GM18498 (cell line): ENCODE results near the gene PBX4.

ENCODE experiments used
- ATAC-seq: cut with Tn5 transposase; IDR thresholded peaks from one replicate; pipeline ENCODE4 v1.9.1; 2021; ENCODE audit warnings: mild to moderate bottlenecking, moderate library complexity; ENCODE audit not compliant: unreplicated experiment

The PBX4 gene

DNA sequence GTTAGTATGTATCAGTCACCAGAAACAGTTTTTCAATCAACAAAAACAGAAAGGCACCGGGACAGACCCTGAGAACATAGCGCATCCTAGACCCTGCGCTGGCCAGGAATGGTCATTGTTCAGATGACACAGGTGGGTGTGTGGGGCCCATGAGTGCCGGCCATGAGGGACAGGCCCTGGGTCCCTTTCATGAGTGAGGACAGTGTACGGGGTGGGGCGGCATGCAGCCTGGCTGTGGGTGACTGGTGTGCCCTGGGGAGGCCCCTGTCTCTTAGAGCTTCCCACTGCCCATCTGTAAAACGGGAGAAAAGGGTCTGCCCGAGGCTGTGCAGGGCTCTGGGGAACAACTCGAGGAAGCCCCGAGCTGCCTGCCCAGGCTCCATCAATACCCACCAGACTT lies 25.8 kb downstream of the PBX4 start:
- no peak for ATAC-seq

DNA sequence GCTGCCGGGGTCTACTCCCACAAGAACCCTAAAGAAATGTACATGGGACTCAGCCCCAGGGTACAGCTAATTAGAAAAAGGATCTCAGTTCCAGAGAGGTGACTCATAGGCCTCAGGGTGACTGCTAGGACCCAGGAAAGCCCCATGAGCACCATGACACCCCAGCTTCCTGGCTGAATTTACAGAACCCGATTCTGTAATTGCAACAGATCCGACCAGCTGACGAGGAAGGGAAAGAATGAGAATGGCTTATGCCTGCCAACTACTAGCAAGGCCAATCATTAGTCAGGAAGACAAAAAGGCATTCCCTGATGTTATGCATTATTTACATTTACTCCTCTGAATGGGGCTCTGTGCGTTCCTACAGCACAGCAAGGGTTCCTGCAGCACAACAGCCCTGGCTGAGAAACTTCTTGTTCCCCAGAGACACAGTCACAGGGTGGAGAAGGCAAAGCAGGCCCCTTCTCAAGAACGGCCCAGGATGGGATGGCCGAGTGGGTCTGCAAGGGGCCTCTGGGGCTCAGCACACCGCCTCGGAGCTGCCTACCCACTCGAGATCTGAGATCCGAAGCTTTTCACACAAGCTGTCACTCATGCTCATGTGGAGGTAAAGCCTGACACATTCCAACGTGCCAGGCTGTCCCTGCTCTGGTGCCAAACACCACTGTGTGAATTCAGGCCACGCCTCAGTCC lies 27.2 kb downstream of the PBX4 start:
- ATAC-seq = no peak

DNA sequence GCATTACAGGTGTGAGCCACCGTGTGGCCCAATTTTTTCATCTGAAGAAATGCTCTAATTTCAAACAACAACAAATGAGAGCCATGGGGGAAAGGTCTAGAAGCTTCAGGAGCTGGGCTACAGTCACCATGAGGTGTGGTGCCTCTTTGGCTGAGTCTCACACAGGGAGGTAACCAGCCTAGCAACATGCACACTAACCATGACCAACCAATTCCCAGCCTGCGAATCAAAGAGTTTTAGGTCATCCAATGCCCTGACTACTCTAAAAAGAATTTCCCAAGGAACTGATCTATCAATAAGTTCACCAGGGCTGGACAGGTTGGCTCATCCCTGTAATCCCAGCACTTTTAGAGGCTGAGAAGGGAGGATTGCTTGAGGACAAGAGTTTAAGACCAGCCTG lies 29.9 kb downstream of the PBX4 start:
- ATAC-seq = no peak

DNA sequence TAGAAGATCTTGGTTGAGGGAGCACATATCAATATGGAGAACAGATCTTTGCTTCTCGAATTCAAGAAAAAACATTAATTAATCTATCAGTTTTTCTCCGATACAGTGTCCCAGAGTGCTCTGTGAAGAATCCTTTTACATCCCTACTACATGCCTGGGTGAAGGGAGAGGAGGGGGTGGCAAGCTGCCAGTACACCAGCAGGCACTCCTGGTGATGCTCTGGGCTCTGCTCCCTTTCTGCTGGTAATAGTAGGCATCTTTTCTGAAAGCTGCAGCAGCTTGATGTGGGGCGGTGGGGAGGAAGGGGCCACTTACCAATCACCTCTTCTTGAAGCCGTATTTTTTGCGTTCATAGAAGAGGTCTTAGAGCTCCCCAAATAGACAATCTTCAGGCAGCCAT lies 30.7 kb downstream of the PBX4 start:
- ATAC-seq = no peak

DNA sequence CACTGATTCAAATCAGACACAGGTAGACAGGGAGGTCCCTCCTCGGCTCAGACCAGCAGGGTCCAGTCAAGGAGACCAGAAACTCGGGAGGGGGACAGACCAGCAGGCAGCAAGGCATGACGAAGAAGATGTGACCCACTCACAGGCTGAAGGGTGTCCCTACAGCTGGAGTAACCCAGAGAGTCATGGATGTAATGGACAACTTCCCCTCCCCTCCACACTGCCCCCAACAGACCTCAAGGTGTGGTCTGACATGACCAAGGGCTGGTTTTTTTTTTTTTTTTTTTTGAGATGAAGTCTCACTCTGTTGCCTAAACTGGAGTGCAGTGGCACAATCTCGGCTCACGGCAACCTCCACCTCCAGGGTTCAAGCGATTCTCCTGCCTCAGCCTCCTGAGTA lies 34.1 kb downstream of the PBX4 start:
- no peak for ATAC-seq

DNA sequence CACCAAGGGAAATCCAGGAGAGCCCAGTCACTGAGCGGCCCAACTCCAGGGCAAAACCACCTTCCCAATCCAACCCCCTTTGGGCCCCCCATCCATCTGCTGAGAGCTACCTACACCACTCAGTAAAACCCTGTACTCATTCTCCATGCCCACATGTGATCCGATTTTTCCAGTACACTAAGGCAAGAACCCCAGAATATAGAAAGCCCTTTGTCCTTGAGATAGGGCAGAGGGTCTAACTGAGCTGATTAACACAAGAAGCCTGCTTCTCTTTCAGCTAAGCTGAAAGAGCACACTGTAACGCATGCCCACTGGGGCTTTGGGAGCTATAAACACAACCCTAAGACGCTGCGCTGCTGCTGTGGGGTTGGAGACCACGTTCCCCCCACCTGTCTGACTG lies 36.0 kb downstream of the PBX4 start:
- no peak for ATAC-seq

DNA sequence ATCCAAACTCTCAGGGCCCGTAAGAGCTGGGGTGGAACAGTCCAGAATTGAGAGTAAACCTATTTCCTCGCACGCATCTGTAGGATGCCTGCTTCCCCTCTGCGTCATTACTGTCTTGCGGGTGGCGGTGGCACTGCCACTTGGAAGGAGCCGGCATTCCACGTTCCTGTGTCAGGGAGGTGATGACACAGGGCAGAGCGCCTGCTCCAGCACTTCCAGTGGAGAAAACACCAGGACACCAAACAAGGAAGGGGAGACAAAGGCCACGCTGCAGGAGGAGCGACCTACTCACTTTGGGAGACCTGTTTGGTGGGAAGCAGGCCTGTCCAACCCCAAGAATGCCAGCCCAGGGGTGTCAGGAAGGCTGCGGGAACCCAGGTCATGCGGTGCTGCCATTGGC lies 37.1 kb downstream of the PBX4 start:
- no peak for ATAC-seq

DNA sequence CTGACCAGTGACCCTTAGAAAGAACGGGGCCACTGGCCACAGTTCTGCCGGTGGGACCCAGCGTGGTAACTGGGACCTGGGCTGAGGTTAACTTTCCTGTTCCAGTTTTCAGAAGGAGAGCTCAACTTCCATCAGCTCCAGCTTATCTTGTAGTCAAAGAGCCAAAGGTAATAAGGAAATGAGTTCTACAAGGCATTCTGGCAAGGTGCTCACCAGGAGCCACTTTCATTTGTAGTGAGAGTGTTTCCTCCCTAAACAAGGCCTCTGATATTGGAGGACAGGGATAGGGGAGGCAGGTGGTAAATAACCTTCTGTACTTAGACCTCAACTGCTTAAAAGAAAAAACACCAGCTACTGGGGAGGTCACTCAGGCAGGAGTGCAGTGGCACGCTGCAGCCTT lies 38.1 kb downstream of the PBX4 start:
- no peak for ATAC-seq

DNA sequence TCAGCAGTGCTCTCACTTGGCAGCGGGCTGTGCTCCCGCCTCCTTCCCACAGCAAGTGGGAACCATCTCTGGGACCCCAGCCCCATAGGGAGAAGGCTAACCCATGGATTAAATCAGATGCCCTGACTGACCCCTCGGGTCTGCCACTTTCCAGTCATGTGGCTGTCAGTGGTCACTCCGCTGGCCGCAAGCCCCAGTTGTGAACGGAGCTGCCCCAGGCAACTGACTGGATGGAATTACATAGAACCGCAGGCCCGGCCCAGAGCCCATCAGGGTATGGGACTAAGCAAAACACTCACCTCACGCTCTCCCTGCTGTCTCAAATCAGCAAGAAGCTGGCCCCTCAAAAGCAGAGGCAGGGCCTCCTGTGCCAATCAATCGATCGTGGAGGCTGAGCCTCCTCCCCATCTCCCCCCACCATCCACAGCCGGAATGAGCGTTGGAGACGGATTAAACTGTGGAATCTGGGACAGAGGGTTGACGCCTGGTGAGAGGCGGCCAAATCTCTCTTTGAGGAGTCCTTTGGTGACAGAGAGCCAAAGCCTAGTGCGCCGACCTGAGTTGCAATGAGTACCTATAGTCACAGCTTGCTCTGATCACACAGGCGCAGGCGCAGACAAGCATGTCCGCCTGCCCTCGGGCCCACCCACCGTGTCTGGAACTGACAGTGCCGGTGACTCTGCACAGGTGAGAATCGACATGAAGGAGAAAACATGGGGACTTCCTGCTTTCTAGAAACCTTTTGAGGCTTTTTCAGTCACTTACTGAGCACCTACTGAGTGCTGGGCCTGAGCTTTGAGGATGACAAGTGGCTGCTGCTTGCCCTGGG lies 38.7 kb downstream of the PBX4 start:
- no peak for ATAC-seq

DNA sequence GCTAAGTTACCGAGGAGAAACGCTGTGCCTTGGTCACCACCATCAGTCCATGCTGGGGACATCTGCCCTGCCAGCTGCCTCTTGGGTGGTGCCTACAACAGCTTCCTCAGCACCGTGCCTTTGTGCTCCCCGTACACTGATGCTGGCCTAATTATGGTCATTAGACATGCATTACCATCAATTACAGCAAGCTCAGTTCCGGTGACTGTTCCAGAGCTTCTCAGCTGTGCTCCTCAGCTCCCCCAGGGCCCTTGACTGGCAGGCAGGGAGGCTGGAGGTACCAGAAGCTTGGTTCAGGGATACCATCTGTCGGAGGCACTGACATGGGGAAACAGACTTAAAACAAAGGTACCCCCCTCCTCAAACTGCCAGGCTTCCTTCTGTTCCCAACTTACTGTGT lies 40.2 kb downstream of the PBX4 start:
- no peak for ATAC-seq

DNA sequence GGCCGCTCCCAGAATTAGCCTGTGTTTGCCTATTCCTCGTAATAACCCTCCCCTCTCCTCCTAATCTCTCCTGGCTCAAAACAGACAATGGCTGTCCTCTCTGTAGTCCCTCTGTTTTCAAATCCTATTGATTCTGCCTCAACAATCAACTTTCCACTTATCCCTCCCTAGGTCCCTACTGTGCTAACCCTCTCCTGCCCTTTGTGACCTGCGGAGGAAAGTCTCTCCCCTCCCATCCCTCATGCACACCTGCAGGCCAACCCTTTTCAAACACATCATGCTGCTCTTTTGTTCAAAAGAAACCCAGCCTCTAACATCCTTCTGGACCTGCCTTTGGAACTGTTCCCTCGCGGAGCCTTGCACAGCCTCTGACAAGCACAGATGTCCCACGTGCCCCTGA lies 43.1 kb downstream of the PBX4 start:
- ATAC-seq = no peak

DNA sequence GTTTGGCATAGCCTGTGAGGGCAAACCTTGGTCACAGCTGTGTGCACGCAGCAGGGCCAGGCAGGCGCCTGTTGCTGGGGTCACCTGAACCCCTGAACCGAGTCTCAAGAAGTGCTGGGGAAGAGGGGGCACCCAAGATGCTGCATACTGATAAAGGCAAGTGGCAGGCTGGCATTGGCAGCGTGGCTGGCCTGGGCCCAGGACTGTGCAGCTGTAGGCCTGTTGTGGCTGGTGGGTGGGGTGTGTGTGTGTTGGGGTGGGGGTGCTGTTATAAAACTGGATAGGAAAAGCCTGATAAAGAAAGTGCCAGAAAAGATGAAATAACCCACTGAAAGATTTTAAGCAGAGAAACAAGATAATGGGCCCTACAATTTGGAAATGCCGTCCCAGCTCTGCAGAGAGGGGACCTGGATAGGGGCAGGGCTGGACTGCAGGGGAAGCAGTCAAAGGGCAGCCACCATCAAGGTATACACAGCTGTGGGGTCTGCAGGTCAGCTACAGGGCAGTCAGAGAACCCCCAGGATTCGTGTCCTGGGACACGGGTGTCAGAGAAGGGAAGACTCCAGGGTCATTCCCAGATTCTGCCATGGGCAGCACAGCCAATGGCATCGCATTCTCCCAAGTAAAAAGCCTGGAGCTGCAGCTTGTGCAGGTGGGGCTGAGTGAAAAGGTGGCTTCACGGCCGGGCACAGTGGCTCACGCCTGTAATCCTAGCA lies 47.3 kb downstream of the PBX4 start:
- no peak for ATAC-seq

DNA sequence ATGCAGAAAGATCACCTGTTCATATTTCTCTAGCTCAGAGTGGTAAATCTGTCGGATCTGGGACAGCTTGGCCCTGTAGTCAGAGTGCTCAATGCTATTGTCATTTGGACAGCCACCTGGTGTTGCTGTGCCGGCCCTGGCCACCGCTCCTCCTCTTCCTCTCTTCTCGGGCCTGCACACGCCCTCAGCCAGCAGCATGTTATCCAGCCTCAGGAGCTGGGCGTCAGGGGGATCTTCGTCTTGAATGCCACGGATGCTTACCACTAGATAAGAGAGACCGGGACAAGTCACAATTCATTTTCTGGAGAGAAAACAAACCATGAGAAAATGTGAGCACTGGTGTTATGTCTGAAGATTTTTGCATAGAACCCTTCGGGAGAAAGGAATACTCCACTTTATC lies 47.9 kb downstream of the PBX4 start:
- no peak for ATAC-seq

DNA sequence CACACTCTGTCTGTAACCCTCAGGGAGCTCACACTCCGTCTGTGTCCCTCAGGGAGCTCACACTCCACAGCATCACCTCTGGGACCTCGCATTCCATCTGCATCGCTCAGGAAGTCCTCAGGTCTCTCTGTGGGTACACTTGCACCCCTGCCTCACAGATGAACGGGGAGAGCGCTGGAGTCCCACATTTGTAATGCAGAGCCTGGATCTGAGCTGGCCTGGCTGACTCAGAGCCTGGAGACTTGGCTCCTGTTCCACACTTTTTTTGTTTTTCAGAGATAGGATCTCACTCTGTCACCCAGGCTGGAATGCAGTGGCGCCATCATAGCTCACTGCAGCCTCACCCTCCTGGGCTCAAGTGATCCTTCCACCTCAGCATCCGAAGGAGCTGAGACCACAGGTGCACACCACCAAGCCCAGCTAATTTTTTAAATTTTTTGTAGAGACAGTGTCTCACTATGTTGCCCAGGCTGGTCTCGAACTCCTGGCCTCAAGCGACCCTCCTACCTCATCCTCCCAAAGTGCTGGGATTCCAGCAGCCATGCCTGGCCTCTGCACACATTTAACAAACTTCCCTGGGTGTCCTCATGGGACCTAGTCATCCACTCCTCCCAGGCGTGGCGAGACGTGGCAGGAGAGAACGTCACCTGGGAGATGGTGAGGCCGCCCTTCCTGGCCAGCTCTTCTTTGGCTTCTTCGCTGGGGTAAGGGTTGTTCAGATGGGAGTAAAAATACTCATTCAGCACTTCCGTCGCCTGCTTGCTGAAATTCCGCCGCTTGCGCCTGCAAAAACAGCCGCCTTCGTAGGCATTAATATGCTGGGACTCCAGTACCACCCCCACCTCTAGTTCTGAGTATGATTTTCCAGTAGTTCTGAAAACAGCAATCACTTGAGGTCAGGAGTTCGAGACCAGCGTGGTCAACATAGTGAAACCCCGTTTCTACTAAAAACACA lies 49.4 kb downstream of the PBX4 start:
- ATAC-seq = no peak

DNA sequence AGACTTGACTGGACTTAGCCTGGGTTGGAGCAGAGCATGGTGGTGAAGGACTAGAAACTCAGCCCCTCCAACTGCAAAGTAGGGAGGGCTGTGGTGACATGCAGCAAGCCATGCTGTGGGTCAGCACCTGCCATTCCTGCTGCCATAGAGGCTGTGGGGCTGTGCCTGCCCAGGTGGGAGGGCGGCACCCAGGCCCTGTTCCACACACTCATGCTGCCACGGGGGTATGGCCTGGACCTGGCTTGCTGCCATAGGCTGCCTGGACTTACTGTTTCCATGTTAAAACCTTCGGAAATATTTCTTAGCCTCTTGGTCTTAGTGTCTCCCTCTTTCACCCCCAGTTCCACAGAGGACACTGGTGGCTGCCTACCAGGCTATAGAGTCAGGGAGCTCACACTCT lies 51.1 kb downstream of the PBX4 start:
- no peak for ATAC-seq

DNA sequence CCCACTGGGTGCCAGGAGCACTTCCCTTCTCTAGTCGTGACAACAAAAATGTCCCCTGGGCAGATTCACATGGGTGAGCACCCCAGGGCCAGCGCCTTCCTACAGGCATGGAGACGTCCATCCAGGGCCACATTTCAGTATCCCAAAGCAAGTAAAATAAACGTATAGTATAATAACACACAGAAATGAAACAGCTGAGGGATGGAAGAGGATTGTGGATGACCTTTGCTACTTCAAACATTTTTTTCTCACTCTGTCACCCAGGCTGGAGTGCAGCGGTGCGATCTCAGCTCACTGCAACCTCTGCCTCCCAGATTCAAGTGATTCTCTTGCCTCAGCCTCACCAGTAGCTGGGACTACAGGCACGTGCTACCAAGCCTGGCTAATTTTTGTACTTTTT lies 52.2 kb downstream of the PBX4 start:
- no peak for ATAC-seq

DNA sequence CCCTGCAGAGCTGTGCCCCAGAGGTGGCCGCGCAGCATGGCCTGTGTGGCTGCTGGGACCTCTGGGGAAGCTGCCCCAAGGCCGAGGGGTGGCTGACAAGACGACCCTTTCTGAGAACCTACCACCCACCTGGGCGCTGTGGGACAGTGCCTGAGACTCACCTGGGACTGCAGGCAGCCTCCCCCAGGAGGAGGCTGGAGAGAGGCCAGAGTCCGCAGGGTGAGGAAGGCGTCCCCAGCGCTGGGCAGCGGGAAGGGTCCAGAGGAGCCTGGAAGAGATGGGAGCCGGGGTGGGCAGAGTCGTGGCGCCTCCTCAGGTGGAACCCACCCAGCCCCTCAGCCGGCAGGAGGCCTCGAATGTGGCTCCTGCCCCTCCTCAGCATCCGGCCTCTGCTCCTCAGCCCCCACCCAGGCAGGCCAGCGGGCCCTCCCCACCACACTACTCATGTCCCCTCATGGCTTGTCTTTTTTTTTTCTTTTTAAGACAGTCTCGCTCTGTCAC lies 55.1 kb downstream of the PBX4 start:
- ATAC-seq = no peak

DNA sequence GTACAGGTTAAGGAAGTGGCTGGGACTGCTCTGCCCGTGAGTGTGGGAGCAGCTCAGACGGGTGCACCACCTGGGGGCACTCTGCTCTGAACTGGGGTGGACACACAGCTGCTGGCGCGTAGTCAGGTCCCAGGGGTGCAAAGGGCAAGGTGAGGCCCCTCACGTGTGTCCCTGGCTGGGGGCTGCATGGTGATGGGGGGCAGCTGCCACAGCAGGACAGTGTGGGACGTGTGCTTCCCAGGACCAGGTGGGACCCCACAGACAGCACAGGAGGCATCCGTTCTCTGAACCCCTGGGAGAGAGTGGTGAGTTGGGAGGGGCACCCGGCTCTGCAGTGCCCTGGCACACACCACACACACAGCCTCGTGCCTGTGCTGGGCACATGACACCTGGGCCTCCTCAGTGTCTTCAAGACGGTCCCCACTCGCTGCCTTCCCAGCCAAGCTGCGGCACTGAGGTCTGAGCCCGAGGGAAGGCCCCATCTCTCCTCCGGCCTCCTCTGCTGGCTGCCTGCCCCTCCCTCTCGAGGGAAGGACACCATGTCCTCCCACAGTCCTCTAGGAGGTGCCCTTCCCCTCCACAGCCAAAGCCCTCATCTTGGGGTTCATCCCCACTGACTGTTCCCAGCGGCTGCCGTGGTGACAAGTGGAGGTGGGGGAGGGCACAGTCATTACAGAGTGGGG lies 55.7 kb downstream of the PBX4 start:
- no peak for ATAC-seq

DNA sequence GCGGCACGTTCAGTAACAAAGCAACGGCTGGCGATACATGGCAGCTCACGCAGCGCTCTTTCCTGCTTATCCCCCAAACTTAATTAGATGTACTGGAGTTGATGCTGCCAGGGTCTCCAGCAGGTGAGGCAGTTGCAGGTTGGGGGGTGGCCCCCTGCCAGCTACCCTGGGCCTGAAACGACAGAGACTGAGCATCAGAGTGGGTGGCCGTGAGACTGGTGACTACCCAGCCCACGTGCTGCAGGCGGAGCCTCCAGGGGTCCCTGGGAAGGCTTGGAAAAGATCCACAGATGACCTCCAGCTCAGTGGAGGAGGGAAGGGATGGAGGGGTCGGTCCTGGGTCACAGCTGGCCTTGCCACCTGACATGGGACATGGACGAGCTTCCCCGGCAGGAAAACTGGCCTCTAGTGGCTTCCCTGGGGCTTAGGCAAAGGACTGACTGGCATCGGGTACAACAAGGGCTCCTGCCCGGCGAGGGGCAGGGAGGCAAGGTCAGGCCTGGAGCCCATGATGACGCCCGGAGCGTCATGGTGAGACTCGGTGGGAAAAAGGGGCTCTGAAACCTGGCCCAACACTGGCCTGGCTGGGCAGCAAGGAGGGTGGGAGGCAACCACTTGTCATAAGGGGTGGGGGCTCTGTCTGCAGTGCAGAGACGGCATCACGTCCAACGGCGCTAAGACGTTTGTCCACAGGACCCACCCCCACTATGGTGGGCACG lies 56.4 kb downstream of the PBX4 start:
- no peak for ATAC-seq
